ENCODE measurements around the gene CCNG2.

- TF ChIP-seq CTCF (IDR thresholded peaks at IDR 0.05 in 4 of 5, conservative IDR thresholded peaks at IDR 0.05 in 1 of 5) (no peak), POLR2A (IDR thresholded peaks at IDR 0.05) (no peak)
These were observed 28.0 kb downstream of the CCNG2 start for GRCh38 chr4:77184974-77185373.

Measured in gastrocnemius medialis (tissue), 4 donors.